Measurements from ENCODE around the gene LSS.

DNA sequence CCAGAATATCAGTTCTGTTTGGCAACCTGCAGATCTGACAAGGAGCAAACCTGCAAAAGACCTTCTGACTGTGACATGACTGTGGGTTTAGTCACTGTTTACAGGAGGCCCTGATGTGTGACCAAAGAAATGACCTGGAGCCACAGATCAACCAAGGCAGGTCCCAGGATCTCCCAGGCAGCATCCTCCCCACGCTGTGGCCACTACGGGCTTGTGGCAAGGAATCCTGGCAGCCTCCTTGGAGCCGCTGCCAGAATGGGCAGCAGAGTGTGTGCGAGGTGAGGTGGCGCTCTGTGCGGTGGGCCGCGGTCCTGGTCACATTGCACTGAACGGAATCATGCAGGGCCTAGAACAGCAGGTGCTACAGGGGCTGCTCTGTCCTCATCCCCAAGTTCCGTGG lies 40.9 kb upstream of the LSS start:
- TF ChIP-seq, protein P1, sequence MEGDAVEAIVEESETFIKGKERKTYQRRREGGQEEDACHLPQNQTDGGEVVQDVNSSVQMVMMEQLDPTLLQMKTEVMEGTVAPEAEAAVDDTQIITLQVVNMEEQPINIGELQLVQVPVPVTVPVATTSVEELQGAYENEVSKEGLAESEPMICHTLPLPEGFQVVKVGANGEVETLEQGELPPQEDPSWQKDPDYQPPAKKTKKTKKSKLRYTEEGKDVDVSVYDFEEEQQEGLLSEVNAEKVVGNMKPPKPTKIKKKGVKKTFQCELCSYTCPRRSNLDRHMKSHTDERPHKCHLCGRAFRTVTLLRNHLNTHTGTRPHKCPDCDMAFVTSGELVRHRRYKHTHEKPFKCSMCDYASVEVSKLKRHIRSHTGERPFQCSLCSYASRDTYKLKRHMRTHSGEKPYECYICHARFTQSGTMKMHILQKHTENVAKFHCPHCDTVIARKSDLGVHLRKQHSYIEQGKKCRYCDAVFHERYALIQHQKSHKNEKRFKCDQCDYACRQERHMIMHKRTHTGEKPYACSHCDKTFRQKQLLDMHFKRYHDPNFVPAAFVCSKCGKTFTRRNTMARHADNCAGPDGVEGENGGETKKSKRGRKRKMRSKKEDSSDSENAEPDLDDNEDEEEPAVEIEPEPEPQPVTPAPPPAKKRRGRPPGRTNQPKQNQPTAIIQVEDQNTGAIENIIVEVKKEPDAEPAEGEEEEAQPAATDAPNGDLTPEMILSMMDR (conservative IDR thresholded peaks at IDR 0.05), result no peak
- TF ChIP-seq ZFX (IDR thresholded peaks at IDR 0.05), result no peak
